MM.1S (cell line): ENCODE measurements around the gene RND1.

Source experiments
- DNase-seq: peaks from one replicate; pipeline ENCODE4 v3.0.0-alpha.2; 2015
- H2AFZ ChIP-seq: fragments of 300-600 bp; sonication (generic); 2 replicates; pipeline ENCODE4 v1.6.0; 2016; ENCODE audit warnings: antibody characterized with exemption, low read length
- H3F3A ChIP-seq: fragments of 300-600 bp; sonication (generic); 2 replicates; pipeline ENCODE4 v1.6.1; 2016; ENCODE audit warnings: mild to moderate bottlenecking, antibody characterized with exemption, low read length, moderate library complexity, mixed read lengths; ENCODE audit not compliant: insufficient read depth
- H3K27ac ChIP-seq: fragments of 300-600 bp; sonication (generic); 2 replicates; pipeline ENCODE4 v1.5.1; 2016; ENCODE audit warnings: mild to moderate bottlenecking, low read length
- H3K27me3 ChIP-seq: fragments of 300-600 bp; sonication (generic); replicated peaks from 2 replicates; pipeline ENCODE4 v1.6.0; 2016; ENCODE audit warnings: low read length; ENCODE audit not compliant: insufficient read depth
- H3K36me3 ChIP-seq: fragments of 300-600 bp; sonication (generic); replicated peaks from 2 replicates; pipeline ENCODE4 v1.6.1; 2016; ENCODE audit warnings: mild to moderate bottlenecking, low read length, mixed read lengths; ENCODE audit not compliant: insufficient read depth
- H3K4me1 ChIP-seq: fragments of 300-600 bp; sonication (generic); 2 replicates; pipeline ENCODE4 v1.6.1; 2016; ENCODE audit warnings: low read length, mixed read lengths
- H3K4me2 ChIP-seq: fragments of 300-600 bp; sonication (generic); 2 replicates; pipeline ENCODE4 v1.6.0; 2016; ENCODE audit warnings: low read depth, low read length
- H3K4me3 ChIP-seq: fragments of 300-600 bp; sonication (generic); 2 replicates; pipeline ENCODE4 v1.5.1; 2016; ENCODE audit warnings: low read length, mixed read lengths
- H3K79me2 ChIP-seq: fragments of 300-600 bp; sonication (generic); 2 replicates; pipeline ENCODE4 v1.6.1; 2016; ENCODE audit warnings: mixed run types, low read length, mixed read lengths
- H3K9ac ChIP-seq: fragments of 300-600 bp; sonication (generic); 2 replicates; pipeline ENCODE4 v1.6.1; 2016; ENCODE audit warnings: low read length, mixed read lengths
- H3K9me2 ChIP-seq: fragments of 300-600 bp; sonication (generic); replicated peaks from 2 replicates; pipeline ENCODE4 v1.6.1; 2016; ENCODE audit warnings: mild to moderate bottlenecking, low read length, mixed read lengths; ENCODE audit not compliant: insufficient read depth
- H3K9me3 ChIP-seq: fragments of 300-600 bp; sonication (generic); replicated peaks from 2 replicates; pipeline ENCODE4 v1.6.1; 2016; ENCODE audit warnings: mild to moderate bottlenecking, low read length, mixed read lengths; ENCODE audit not compliant: insufficient read depth
- H4K20me1 ChIP-seq: fragments of 300-600 bp; sonication (generic); 2 replicates; pipeline ENCODE4 v1.6.1; 2016; ENCODE audit warnings: mild to moderate bottlenecking, low read length, moderate library complexity, mixed read lengths; ENCODE audit not compliant: insufficient read depth
- CTCF ChIP-seq: fragments of 300-600 bp; sonication (generic); IDR thresholded peaks from 2 replicates; pipeline ENCODE4 v1.5.1; 2016; ENCODE audit warnings: antibody characterized with exemption, low read length, mixed read lengths
- EZH2 ChIP-seq: fragments of 300-600 bp; sonication (generic); optimal IDR thresholded peaks from 2 replicates; pipeline ENCODE3; 2017; ENCODE audit warnings: low read depth, mild to moderate bottlenecking, antibody characterized with exemption, low read length, mixed read lengths
- EZH2phosphoT487 ChIP-seq: fragments of 300-600 bp; sonication (generic); IDR thresholded peaks from 2 replicates; pipeline ENCODE4 v1.6.1; 2018; ENCODE audit warnings: antibody characterized with exemption, low read length

Gene RND1

GRCh38 chr12:48811437-48812090, 54.1 kb downstream of the RND1 start:
- peaks cover 5% of the 10 kb centered on the region; the same call in 1 of the 2 replicates for H3F3A ChIP-seq
- no peak for DNase-seq
- no peaks in the 10 kb centered on the region for H3K9me2 ChIP-seq
- H3K4me3 ChIP-seq = no peak overlapping the region
- no peaks in the 10 kb centered on the region for H3K36me3 ChIP-seq
- H3K27ac ChIP-seq = no peak overlapping the region
- H3K9ac ChIP-seq = no peak overlapping the region
- TF ChIP-seq CTCF (no peak), EZH2 (no peak), EZH2phosphoT487 (no peak)
- H3K4me1 ChIP-seq = peaks cover 17% of the 10 kb centered on the region; the same call in 1 of the 2 replicates
- H4K20me1 ChIP-seq = no peaks in the 10 kb centered on the region
- H3K27me3 ChIP-seq = peaks cover 2% of the 10 kb centered on the region
- no peak overlapping the region for H3K4me2 ChIP-seq
- H3K9me3 ChIP-seq = no peaks in the 10 kb centered on the region
- H3K79me2 ChIP-seq = no peaks in the 10 kb centered on the region
- no peak overlapping the region for H2AFZ ChIP-seq

GRCh38 chr12:48810903-48811431, 54.7 kb downstream of the RND1 start:
- no peak for TF ChIP-seq EZH2phosphoT487
- Histone ChIP-seq H3K4me2 (no peak overlapping the region), H3K27me3 (no peaks in the 10 kb centered on the region), H3K9me3 (no peaks in the 10 kb centered on the region), H3K9ac (no peak overlapping the region), H3K4me3 (no peak overlapping the region), H3K79me2 (no peaks in the 10 kb centered on the region), H4K20me1 (no peaks in the 10 kb centered on the region), H3F3A (no peaks in the 10 kb centered on the region), H3K9me2 (no peaks in the 10 kb centered on the region), H3K4me1 (peaks cover 17% of the 10 kb centered on the region; the same call in 1 of the 2 replicates), H3K27ac (no peak overlapping the region), H3K36me3 (no peaks in the 10 kb centered on the region), H2AFZ (no peak overlapping the region)
- no peak for DNase-seq

- Histone ChIP-seq H3K9me2 (no peaks in the 10 kb centered on the region), H3K9me3 (no peaks in the 10 kb centered on the region), H3K4me3 (no peak overlapping the region), H3F3A (no peaks in the 10 kb centered on the region), H4K20me1 (no peaks in the 10 kb centered on the region), H3K79me2 (no peaks in the 10 kb centered on the region), H3K27me3 (no peaks in the 10 kb centered on the region), H2AFZ (no peak overlapping the region), H3K4me2 (no peak overlapping the region), H3K4me1 (0 out of 2 replicates have a peak, but pooled peaks cover 9% of the 10 kb centered on the region), H3K36me3 (no peaks in the 10 kb centered on the region), H3K27ac (no peak overlapping the region), H3K9ac (no peak overlapping the region)
- TF ChIP-seq EZH2 (no peak), CTCF (no peak), EZH2phosphoT487 (no peak)
- no peak for DNase-seq
These were observed 57.7 kb downstream of the RND1 start for GRCh38 chr12:48807981-48808380.
